Neural cell (in vitro differentiated cells): ENCODE data around the gene NELL1. TPM values are rescaled to one million over a fixed set of nuclear protein-coding genes. Genes with fewer than 3 reads are reported as not detected.

Source experiments
- H2AFZ ChIP-seq: fragments of 200-600, 300-800 bp; sonication (generic), shearing (Covaris generic); 2 replicates; pipeline ENCODE4 v1.6.0; 2014; ENCODE audit warnings: low read depth, mild to moderate bottlenecking, antibody characterized with exemption, low read length, moderate library complexity
- H3F3A ChIP-seq: fragments of 200-600 bp; shearing (Covaris generic); 2 replicates; pipeline ENCODE4 v1.6.1; 2016; ENCODE audit warnings: mild to moderate bottlenecking, moderate library complexity, mixed read lengths, antibody characterized with exemption, low read length; ENCODE audit not compliant: insufficient read depth, poor library complexity, severe bottlenecking
- H3K27ac ChIP-seq: fragments of 200-600, 300-800 bp; sonication (generic), shearing (Covaris generic); 2 replicates; pipeline ENCODE4 v1.5.1; 2014; ENCODE audit warnings: mild to moderate bottlenecking, low read length, moderate library complexity
- H3K27me3 ChIP-seq: fragments of 300-800, 200-600 bp; sonication (generic), shearing (Covaris generic); 2 replicates; pipeline ENCODE4 v1.6.0; 2014; ENCODE audit warnings: mild to moderate bottlenecking, low read depth, low read length, moderate library complexity; ENCODE audit not compliant: insufficient read depth
- H3K36me3 ChIP-seq: fragments of 300-800, 200-600 bp; sonication (generic), shearing (Covaris generic); 2 replicates; pipeline ENCODE4 v1.5.1; 2014; ENCODE audit warnings: mild to moderate bottlenecking, antibody characterized with exemption, low read length, moderate library complexity; ENCODE audit not compliant: insufficient read depth
- H3K4me2 ChIP-seq: fragments of 300-800, 200-600 bp; sonication (generic), shearing (Covaris generic); 2 replicates; pipeline ENCODE4 v1.6.0; 2014; ENCODE audit warnings: mild to moderate bottlenecking, low read length
- H3K4me3 ChIP-seq: fragments of 300-800, 200-600 bp; sonication (generic), shearing (Covaris generic); 2 replicates; pipeline ENCODE4 v1.5.1; 2014; ENCODE audit warnings: mild to moderate bottlenecking, low read length, moderate library complexity
- H3K79me2 ChIP-seq: fragments of 200-600 bp; shearing (Covaris generic); replicated peaks from 2 replicates; pipeline ENCODE4 v1.6.0; 2014; ENCODE audit warnings: mild to moderate bottlenecking, low read length, moderate library complexity; ENCODE audit not compliant: insufficient read depth
- H3K9ac ChIP-seq: fragments of 300-800, 200-600 bp; sonication (generic), shearing (Covaris generic); 2 replicates; pipeline ENCODE4 v1.6.1; 2016; ENCODE audit warnings: mild to moderate bottlenecking, low read length, mixed read lengths
- H3K9me2 ChIP-seq: fragments of 200-600 bp; shearing (Covaris generic); 2 replicates; pipeline ENCODE4 v1.6.1; 2016; ENCODE audit warnings: mild to moderate bottlenecking, low read length, mixed read lengths; ENCODE audit not compliant: insufficient read depth
- H3K9me3 ChIP-seq: fragments of 200-600, 300-800 bp; sonication (generic), shearing (Covaris generic); 2 replicates; pipeline ENCODE4 v1.6.1; 2016; ENCODE audit warnings: mild to moderate bottlenecking, mixed run types, low read length, moderate library complexity, mixed read lengths
- H4K20me1 ChIP-seq: fragments of 200-600 bp; shearing (Covaris generic); 2 replicates; pipeline ENCODE4 v1.6.1; 2016; ENCODE audit warnings: mild to moderate bottlenecking, mixed run types; ENCODE audit not compliant: insufficient read depth
- CTCF ChIP-seq: fragments of 450-650 bp; IDR thresholded peaks from 2 replicates; pipeline ENCODE4 v1.5.1; 2014; ENCODE audit warnings: antibody characterized with exemption, mild to moderate bottlenecking, moderate library complexity; ENCODE audit not compliant: poor library complexity, severe bottlenecking
- EP300 ChIP-seq: fragments of 450-650 bp; conservative IDR thresholded peaks from 2 replicates; pipeline ENCODE4 v1.6.1; 2014; ENCODE audit warnings: antibody characterized with exemption, mild to moderate bottlenecking, moderate library complexity; ENCODE audit not compliant: poor library complexity, severe bottlenecking
- EZH2 ChIP-seq: fragments of 200-600, 300-800 bp; shearing (Covaris generic), sonication (generic); IDR thresholded peaks from 2 replicates; pipeline ENCODE4 v1.6.1; 2014; ENCODE audit warnings: antibody characterized with exemption, low read length, borderline replicate concordance, mild to moderate bottlenecking; ENCODE audit not compliant: insufficient read depth, poor library complexity, severe bottlenecking
- MXI1 ChIP-seq: fragments of 450-650 bp; conservative IDR thresholded peaks from 2 replicates; pipeline ENCODE4 v1.6.1; 2014; ENCODE audit warnings: antibody characterized with exemption, mild to moderate bottlenecking; ENCODE audit not compliant: poor library complexity, severe bottlenecking
- POLR2AphosphoS5 ChIP-seq: IDR thresholded peaks from 2 replicates; pipeline ENCODE4 v1.6.1; 2012
- RAD21 ChIP-seq: fragments of 450-650 bp; conservative IDR thresholded peaks from 2 replicates; pipeline ENCODE4 v1.6.1; 2014; ENCODE audit warnings: antibody characterized with exemption, mild to moderate bottlenecking, moderate library complexity
- SMC3 ChIP-seq: fragments of 450-650 bp; conservative IDR thresholded peaks from 2 replicates; pipeline ENCODE4 v1.6.1; 2014; ENCODE audit warnings: antibody characterized with exemption, mild to moderate bottlenecking, moderate library complexity; ENCODE audit not compliant: poor library complexity
- TAF1 ChIP-seq: IDR thresholded peaks from 2 replicates; pipeline ENCODE4 v1.6.1; 2012; ENCODE audit warnings: low read depth
- polyA plus RNA-seq: library from polyadenylated mRNA; depleted of rRNA; stranded (reverse); fragments of >200 nt; gene quantifications from 2 replicates; pipeline ENCODE4 v1.2.3, GENCODE V29; 2014

Gene NELL1
- polyA plus RNA-seq, 1 donor from 2014 or later = 70.4 TPM

DNA sequence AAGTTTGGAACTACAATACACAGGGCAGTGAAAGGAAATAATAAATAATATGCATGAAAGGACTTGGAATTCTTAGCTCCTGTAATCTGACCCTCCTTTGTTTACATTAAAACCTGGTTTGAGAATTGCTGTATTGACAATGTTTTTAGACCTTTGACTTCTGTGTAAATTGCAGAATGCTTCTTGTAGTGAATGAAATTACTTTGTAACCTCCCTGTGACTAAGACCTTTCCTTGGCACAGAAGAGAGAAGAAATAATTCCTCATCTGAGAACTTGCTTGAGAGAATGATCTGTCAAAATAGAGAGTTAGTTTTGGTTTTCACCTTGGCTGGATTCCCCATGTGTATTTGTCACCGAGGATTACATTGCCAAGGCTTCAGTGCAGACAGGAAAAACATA lies 883.5 kb downstream of the NELL1 start:
- no peaks in the 10 kb centered on the region for H4K20me1 ChIP-seq
- no peaks in the 10 kb centered on the region for H3K79me2 ChIP-seq
- H2AFZ ChIP-seq = no peak overlapping the region
- no peaks in the 10 kb centered on the region for H3F3A ChIP-seq
- no peaks in the 10 kb centered on the region for H3K9me2 ChIP-seq
- no peaks in the 10 kb centered on the region for H3K27me3 ChIP-seq
- H3K36me3 ChIP-seq = no peaks in the 10 kb centered on the region
- TF ChIP-seq MXI1 = no peak
- TF ChIP-seq SMC3 = no peak
- TF ChIP-seq POLR2AphosphoS5 = no peak
- no peak for TF ChIP-seq RAD21
- TF ChIP-seq TAF1 = no peak
- no peak for TF ChIP-seq CTCF
- H3K9me3 ChIP-seq = no peaks in the 10 kb centered on the region
- H3K9ac ChIP-seq = no peak overlapping the region
- H3K27ac ChIP-seq = no peak overlapping the region
- no peak overlapping the region for H3K4me2 ChIP-seq
- no peak overlapping the region for H3K4me3 ChIP-seq

DNA sequence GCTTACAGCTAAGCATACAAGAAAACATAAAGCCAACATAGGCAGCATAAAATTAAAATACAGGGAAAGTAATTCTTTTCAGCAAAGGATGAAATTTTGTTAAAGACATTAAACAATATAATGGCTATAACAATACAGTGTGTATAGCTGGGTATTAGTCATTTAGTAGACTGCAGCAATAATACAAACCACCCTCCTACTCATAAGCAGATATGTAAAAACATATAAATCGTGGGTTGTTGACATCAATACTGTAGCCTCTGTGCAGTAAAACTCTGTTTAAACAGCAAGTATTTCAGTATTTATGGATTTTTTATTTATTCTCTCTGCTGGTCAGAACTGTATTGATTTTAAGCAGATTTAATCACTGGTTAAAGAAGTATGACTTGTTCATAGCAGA lies 884.4 kb downstream of the NELL1 start:
- Histone ChIP-seq H3K36me3 (no peaks in the 10 kb centered on the region), H3K9ac (no peak overlapping the region), H3K4me2 (no peak overlapping the region), H3K9me3 (no peaks in the 10 kb centered on the region), H3K27me3 (no peaks in the 10 kb centered on the region), H2AFZ (no peak overlapping the region), H4K20me1 (no peaks in the 10 kb centered on the region), H3K4me3 (no peak overlapping the region), H3K27ac (no peak overlapping the region), H3K9me2 (no peaks in the 10 kb centered on the region), H3K79me2 (no peaks in the 10 kb centered on the region), H3F3A (no peaks in the 10 kb centered on the region)
- TF ChIP-seq SMC3 (no peak), MXI1 (no peak), RAD21 (no peak)

- H3K9ac ChIP-seq = no peak overlapping the region
- H3K9me2 ChIP-seq = no peaks in the 10 kb centered on the region
- no peaks in the 10 kb centered on the region for H3K9me3 ChIP-seq
- H3K4me3 ChIP-seq = no peak overlapping the region
- H3K36me3 ChIP-seq = no peaks in the 10 kb centered on the region
- H3K79me2 ChIP-seq = no peaks in the 10 kb centered on the region
- H3K27ac ChIP-seq = no peak overlapping the region
- H2AFZ ChIP-seq = no peak overlapping the region
- no peaks in the 10 kb centered on the region for H3K27me3 ChIP-seq
- TF ChIP-seq CTCF (no peak), RAD21 (no peak), TAF1 (no peak), EP300 (no peak), SMC3 (no peak), POLR2AphosphoS5 (no peak), EZH2 (no peak)
- no peaks in the 10 kb centered on the region for H4K20me1 ChIP-seq
- H3F3A ChIP-seq = no peaks in the 10 kb centered on the region
- no peak overlapping the region for H3K4me2 ChIP-seq
Observed at GRCh38 chr11:21554284-21554683, 884.9 kb downstream of the NELL1 start.
